ENCODE measurements around the gene CNTNAP2.

DNA sequence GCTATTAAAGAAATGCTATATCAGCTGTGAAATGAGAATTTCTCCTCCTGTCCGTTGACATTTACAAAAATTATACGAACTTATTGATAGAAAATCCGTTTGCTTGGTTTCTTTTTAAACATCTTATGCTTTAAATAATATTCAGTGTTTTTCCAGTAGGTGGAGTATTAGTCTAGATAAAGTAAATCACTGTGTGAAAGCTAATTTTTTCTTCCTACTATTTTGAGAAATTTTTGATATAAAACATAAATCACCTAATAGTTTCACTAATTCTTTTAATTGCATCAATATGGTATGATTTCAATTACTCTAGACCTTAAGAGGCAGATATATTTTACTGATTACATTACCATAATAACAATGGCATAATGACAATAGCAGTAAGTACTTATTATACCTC lies 2138.7 kb downstream of the CNTNAP2 start:
- TF ChIP-seq POLR2A (IDR thresholded peaks at IDR 0.05) (no peak), EP300 (IDR thresholded peaks at IDR 0.05) (no peak)
- TF ChIP-seq, protein P1, sequence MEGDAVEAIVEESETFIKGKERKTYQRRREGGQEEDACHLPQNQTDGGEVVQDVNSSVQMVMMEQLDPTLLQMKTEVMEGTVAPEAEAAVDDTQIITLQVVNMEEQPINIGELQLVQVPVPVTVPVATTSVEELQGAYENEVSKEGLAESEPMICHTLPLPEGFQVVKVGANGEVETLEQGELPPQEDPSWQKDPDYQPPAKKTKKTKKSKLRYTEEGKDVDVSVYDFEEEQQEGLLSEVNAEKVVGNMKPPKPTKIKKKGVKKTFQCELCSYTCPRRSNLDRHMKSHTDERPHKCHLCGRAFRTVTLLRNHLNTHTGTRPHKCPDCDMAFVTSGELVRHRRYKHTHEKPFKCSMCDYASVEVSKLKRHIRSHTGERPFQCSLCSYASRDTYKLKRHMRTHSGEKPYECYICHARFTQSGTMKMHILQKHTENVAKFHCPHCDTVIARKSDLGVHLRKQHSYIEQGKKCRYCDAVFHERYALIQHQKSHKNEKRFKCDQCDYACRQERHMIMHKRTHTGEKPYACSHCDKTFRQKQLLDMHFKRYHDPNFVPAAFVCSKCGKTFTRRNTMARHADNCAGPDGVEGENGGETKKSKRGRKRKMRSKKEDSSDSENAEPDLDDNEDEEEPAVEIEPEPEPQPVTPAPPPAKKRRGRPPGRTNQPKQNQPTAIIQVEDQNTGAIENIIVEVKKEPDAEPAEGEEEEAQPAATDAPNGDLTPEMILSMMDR (IDR thresholded peaks at IDR 0.05): no peak
